Measurements from ENCODE around the gene CDKN1C.

DNA sequence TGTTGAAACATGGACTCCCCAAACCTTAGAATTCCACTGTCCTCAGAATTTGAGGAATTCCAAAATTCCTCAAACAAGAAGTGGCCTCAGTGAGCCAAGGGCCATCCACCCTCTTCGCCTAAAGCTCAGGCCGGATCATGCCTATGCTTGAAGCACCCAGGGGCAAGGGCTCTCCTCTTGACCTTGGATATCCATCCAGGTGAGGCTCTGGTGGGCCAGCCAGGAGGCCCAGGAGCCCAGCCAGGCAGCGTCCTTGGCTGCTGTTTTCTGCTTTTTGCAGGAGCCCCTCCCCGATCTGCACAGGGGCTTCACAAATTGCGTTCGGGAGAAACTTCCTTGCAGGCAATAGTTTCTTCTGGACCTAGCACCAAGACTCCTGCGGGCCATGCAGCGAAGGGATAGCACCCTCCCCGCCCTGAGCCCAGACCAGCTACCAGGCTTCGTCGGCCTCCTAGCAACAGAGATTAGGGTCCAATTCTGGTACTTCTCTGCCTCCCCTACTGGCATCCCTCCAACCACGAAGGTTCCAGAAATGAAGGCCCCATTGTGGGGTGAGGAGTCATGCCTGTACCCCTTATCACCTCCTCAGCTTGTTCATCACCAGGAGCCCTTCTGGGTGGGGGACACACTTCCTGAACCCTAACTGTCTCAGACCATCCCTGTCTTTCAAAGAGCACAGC is 41.7 kb upstream of the CDKN1C start:
- TF ChIP-seq CTCF (IDR thresholded peaks at IDR 0.05), result no peak
- TF ChIP-seq POLR2A (IDR thresholded peaks at IDR 0.05), result no peak
- no peak for TF ChIP-seq POLR2AphosphoS5 (IDR thresholded peaks at IDR 0.05)
